H1 (cell line): ENCODE measurements around the gene ADGRB3. TPM values are rescaled to one million over a fixed set of nuclear protein-coding genes. Genes with fewer than 3 reads are reported as not detected.

Source experiments
- CTCF ChIA-PET: fragments of 300-600 bp; sonication (Branson Sonifier 250); formaldehyde crosslinking; loops from one replicate; lab custom pipeline; 2021; ENCODE audit not compliant: partially characterized antibody; lab: Charles Lee
- POLR2A ChIA-PET: fragments of 300-600 bp; sonication (Branson Sonifier 250); formaldehyde crosslinking; loops from one replicate; lab custom pipeline; 2021; ENCODE audit warnings: inconsistent platforms; ENCODE audit not compliant: partially characterized antibody; lab: Charles Lee
- DNase-seq, 2 experiments: peaks; one replicate each; pipeline versions ENCODE4 v3.0.0 to v3.0.0-alpha.2; 2010 to 2022; ENCODE audit warnings: low spot score in 2 of 2, low read depth in 1 of 2, mixed read lengths in 1 of 2
- FAIRE-seq: peaks from 2 replicates; lab custom pipeline; 2011; peaks lifted over from hg19 to GRCh38; lab: Jason Lieb, UNC
- H2AFZ ChIP-seq: 2 replicates; pipeline ENCODE4 v1.8.1; 2012; ENCODE audit warnings: low read length, inconsistent platforms
- H2AK5ac ChIP-seq: 2 replicates; pipeline ENCODE4 v1.6.1; 2013; ENCODE audit warnings: low read depth, low read length
- H2BK120ac ChIP-seq: replicated peaks from 2 replicates; pipeline ENCODE3; 2013; ENCODE audit warnings: low read depth, low read length, inconsistent platforms
- H2BK12ac ChIP-seq: 2 replicates; pipeline ENCODE4 v1.6.1; 2013; ENCODE audit warnings: low read depth, low read length
- H2BK15ac ChIP-seq: 2 replicates; pipeline ENCODE4 v1.6.1; 2013; ENCODE audit warnings: low read length
- H2BK20ac ChIP-seq: 2 replicates; pipeline ENCODE4 v1.6.1; 2013; ENCODE audit warnings: low read length
- H2BK5ac ChIP-seq: 2 replicates; pipeline ENCODE4 v1.6.1; 2013; ENCODE audit warnings: low read depth, low read length
- H3K14ac ChIP-seq: 2 replicates; pipeline ENCODE4 v1.6.1; 2013; ENCODE audit warnings: inconsistent platforms; ENCODE audit not compliant: insufficient read length
- H3K18ac ChIP-seq: 2 replicates; pipeline ENCODE4 v1.6.1; 2013; ENCODE audit warnings: low read length; ENCODE audit errors: extremely low read depth
- H3K23ac ChIP-seq: 2 replicates; pipeline ENCODE4 v1.6.1; 2013; ENCODE audit warnings: inconsistent platforms; ENCODE audit not compliant: insufficient read length
- H3K23me2 ChIP-seq: 2 replicates; pipeline ENCODE4 v1.6.1; 2013; ENCODE audit warnings: low read depth, low read length
- H3K27ac ChIP-seq: 2 replicates; pipeline ENCODE4 v1.6.1; 2011; ENCODE audit warnings: low read depth, low read length, inconsistent platforms
- H3K27me3 ChIP-seq, 4 experiments: replicated peaks in 1 of 4; 1 replicate in 1 of 4; 2 replicates in 3 of 4; pipeline versions ENCODE4 v1.6.1 to v1.8.1; 2011 to 2013; ENCODE audit warnings: low read length in 3 of 4, mild to moderate bottlenecking in 3 of 4, inconsistent platforms in 2 of 4, mixed read lengths in 2 of 4, moderate library complexity in 1 of 4; ENCODE audit not compliant: control insufficient read depth in 3 of 4, insufficient read depth in 3 of 4; ENCODE audit errors: extremely low read depth in 1 of 4
- H3K36me3 ChIP-seq, 4 experiments: 2 replicates each; pipeline versions ENCODE4 v1.6.1 to v1.8.1; 2011 to 2013; ENCODE audit warnings: mild to moderate bottlenecking in 4 of 4, low read length in 3 of 4, moderate library complexity in 2 of 4, control low read depth in 1 of 4, inconsistent platforms in 1 of 4; ENCODE audit not compliant: insufficient read depth in 4 of 4, control insufficient read depth in 2 of 4
- H3K4ac ChIP-seq: replicated peaks from 2 replicates; pipeline ENCODE3; 2013; ENCODE audit warnings: low read length, low read depth, mixed read lengths, inconsistent platforms; ENCODE audit not compliant: insufficient read length
- H3K4me1 ChIP-seq, 4 experiments: replicated peaks in 1 of 4; 1 replicate in 1 of 4; 2 replicates in 3 of 4; pipeline versions ENCODE4 v1.6.1 to v1.8.1; 2011 to 2013; ENCODE audit warnings: low read length in 3 of 4, inconsistent platforms in 2 of 4, mixed read lengths in 1 of 4; ENCODE audit not compliant: insufficient read depth in 4 of 4, control insufficient read depth in 3 of 4
- H3K4me2 ChIP-seq, 2 experiments: 2 replicates each; pipeline versions ENCODE4 v1.6.1 to v1.8.1; 2011 to 2013; ENCODE audit warnings: low read depth in 2 of 2, low read length in 2 of 2, control low read depth in 1 of 2, inconsistent platforms in 1 of 2, mild to moderate bottlenecking in 1 of 2; ENCODE audit not compliant: insufficient read depth in 1 of 2
- H3K4me3 ChIP-seq, 4 experiments: fragments of 200-600, 300-600 bp in 1 of 4; sonication (generic), shearing (Covaris generic), sonication (Bioruptor Twin) in 1 of 4; 2 replicates each; pipeline versions ENCODE4 v1.5.1 to v1.8.1; 2011 to 2016; ENCODE audit warnings: low read length in 4 of 4, low read depth in 3 of 4, control low read depth in 2 of 4, inconsistent platforms in 2 of 4, mild to moderate bottlenecking in 2 of 4, mixed read lengths in 1 of 4, moderate library complexity in 1 of 4; ENCODE audit not compliant: insufficient read depth in 2 of 4; ENCODE audit errors: extremely low read depth in 1 of 4
- H3K56ac ChIP-seq: replicated peaks from 2 replicates; pipeline ENCODE3; 2013; ENCODE audit warnings: low read depth, mild to moderate bottlenecking, mixed read lengths, low read length, inconsistent platforms; ENCODE audit not compliant: insufficient read length
- H3K79me1 ChIP-seq: 2 replicates; pipeline ENCODE4 v1.6.1; 2013; ENCODE audit warnings: low read depth, low read length, control low read depth
- H3K79me2 ChIP-seq, 2 experiments: 2 replicates each; pipeline versions ENCODE4 v1.6.1 to v1.8.1; 2012 to 2013; ENCODE audit warnings: low read length in 2 of 2, mild to moderate bottlenecking in 2 of 2, inconsistent platforms in 1 of 2; ENCODE audit not compliant: insufficient read depth in 2 of 2, control insufficient read depth in 1 of 2
- H3K9ac ChIP-seq, 4 experiments: replicated peaks in 1 of 4; 1 replicate in 1 of 4; 2 replicates in 3 of 4; pipeline versions ENCODE4 v1.6.1 to v1.8.1; 2011 to 2013; ENCODE audit warnings: low read depth in 3 of 4, low read length in 3 of 4, control low read depth in 2 of 4, mild to moderate bottlenecking in 2 of 4, moderate library complexity in 2 of 4, inconsistent platforms in 1 of 4; ENCODE audit errors: extremely low read depth in 1 of 4
- H3K9me3 ChIP-seq, 2 experiments: 2 replicates each; pipeline versions ENCODE4 v1.6.1 to v1.8.1; 2012 to 2013; ENCODE audit warnings: mild to moderate bottlenecking in 2 of 2, moderate library complexity in 2 of 2, control low read depth in 1 of 2, inconsistent platforms in 1 of 2, low read depth in 1 of 2, low read length in 1 of 2, mixed read lengths in 1 of 2; ENCODE audit not compliant: insufficient read depth in 2 of 2
- H4K20me1 ChIP-seq, 2 experiments: replicated peaks in 1 of 2; 2 replicates each; pipeline versions ENCODE3 to v1.8.1; 2011 to 2013; ENCODE audit warnings: inconsistent platforms in 2 of 2, low read length in 2 of 2, mild to moderate bottlenecking in 1 of 2; ENCODE audit not compliant: insufficient read depth in 2 of 2, control insufficient read depth in 1 of 2
- H4K5ac ChIP-seq: 2 replicates; pipeline ENCODE4 v1.6.1; 2013; ENCODE audit warnings: low read length, low read depth, mixed read lengths, inconsistent platforms; ENCODE audit not compliant: insufficient read length
- H4K8ac ChIP-seq: 2 replicates; pipeline ENCODE4 v1.8.0; 2013; ENCODE audit warnings: mild to moderate bottlenecking, moderate library complexity, low read length, inconsistent platforms; ENCODE audit not compliant: insufficient read depth; ENCODE audit errors: extremely low read depth
- H4K91ac ChIP-seq: replicated peaks from 2 replicates; pipeline ENCODE3; 2013; ENCODE audit warnings: low read length, mixed read lengths, inconsistent platforms; ENCODE audit not compliant: insufficient read length
- E2F6 ChIP-seq: IDR thresholded peaks from 2 replicates; pipeline ENCODE4 v1.6.1; 2012; ENCODE audit warnings: inconsistent platforms
- USF2 ChIP-seq: IDR thresholded peaks from 2 replicates; pipeline ENCODE4 v1.6.1; 2011; ENCODE audit warnings: low read length, improper control_type of control experiment
- WGBS, 2 experiments: shearing (Covaris generic) in 1 of 2; methylation state at CpG; one replicate each; pipeline versions ENCODE4 v1.1.6 to v1.1.7; 2013 to 2015; ENCODE audit warnings: low lambda C conversion rate in 2 of 2, mixed read lengths in 2 of 2, inconsistent platforms in 1 of 2, low coverage in 1 of 2, missing lambda C conversion rate in 1 of 2; ENCODE audit not compliant: insufficient replicate concordance in 2 of 2, insufficient coverage in 1 of 2, insufficient read length in 1 of 2; ENCODE audit errors: extremely low coverage in 1 of 2, missing lambda C conversion rate in 1 of 2; 5-methylcytosine and 5-hydroxymethylcytosine counted together
- polyA plus RNA-seq, 7 experiments: library from polyadenylated mRNA; depleted of rRNA in 3 of 7; stranded (reverse) in 5 of 7; unstranded in 2 of 7; fragments of >200 nt in 5 of 7; fragments of 200-250 nt in 2 of 7; gene quantifications; 1 replicate in 5 of 7; 2 replicates in 1 of 7; 4 replicates in 1 of 7; pipeline versions ENCODE4 v1.2.1 to v1.2.3, GENCODE V29; 2011 to 2013; ENCODE audit warnings: missing spikeins in 2 of 7, mixed read lengths in 2 of 7
- total RNA-seq: library from RNA; stranded (reverse); fragmentation: NEBNext Ultra II Directional; extraction: Animal tissue kit (Norgen Biotek cat#: 25700); gene quantifications from 2 replicates; pipeline ENCODE4 v1.2.1, GENCODE V29; 2021

Gene ADGRB3
- total and polyA plus RNA-seq, 2 of the 8 experiments (the other 6 are each of a cell fraction or from before 2014, with no cell fraction given), result 0.35 to 1.2 TPM

GRCh38 chr6:69111301-69111700 is 476.2 kb downstream of the ADGRB3 start:
- H3K27ac ChIP-seq, result no peak overlapping the region
- H3K79me2 ChIP-seq, result no peaks in the 10 kb centered on the region
- H2BK20ac ChIP-seq, result no peak overlapping the region
- CTCF ChIA-PET, result interaction anchor here (1.2 kb wide), 1 partner anchor 13 kb away, joined by 3 read pairs; no protein-coding TSS in a partner anchor
- no peaks in the 10 kb centered on the region for H3K36me3 ChIP-seq
- H4K91ac ChIP-seq, result no peak overlapping the region
- H2AK5ac ChIP-seq, result no peak overlapping the region
- no peaks in the 10 kb centered on the region for H3K27me3 ChIP-seq
- H3K18ac ChIP-seq, result no peak overlapping the region
- no peak for TF ChIP-seq E2F6
- no peak for TF ChIP-seq USF2
- TF ChIP-seq, all 59 proteins: peak for 0
- Histone ChIP-seq H2BK12ac (no peak overlapping the region), H4K8ac (no peak overlapping the region), H3K4me3 (no peak overlapping the region), H3K4me1 (peaks cover 0 to 2% (median 1%) of the 10 kb centered on the region in 4 experiments; a peak in 1 of 7 replicates), H3K14ac (no peak overlapping the region), H4K5ac (no peak overlapping the region), H3K9ac (no peak overlapping the region), H2BK5ac (no peak overlapping the region), H3K4ac (no peak overlapping the region), H3K56ac (no peak overlapping the region), H2BK15ac (no peak overlapping the region), H3K23ac (no peak overlapping the region), H3K9me3 (no peaks in the 10 kb centered on the region), H3K4me2 (no peak overlapping the region), H3K79me1 (no peaks in the 10 kb centered on the region), H3K23me2 (no peaks in the 10 kb centered on the region), H2AFZ (no peak overlapping the region), H2BK120ac (no peak overlapping the region), H4K20me1 (no peaks in the 10 kb centered on the region)
- DNase-seq (no peak), FAIRE-seq (no peak)
- POLR2A ChIA-PET, result no interaction called here
- 91% methylated on average over 2 of the region's 2 CpGs; no CpG with 5 or more reads in 1 of the 2 experiments for WGBS, 2 experiments
